Measurements from ENCODE around the gene CHCHD5. TPM values are rescaled to one million over a fixed set of nuclear protein-coding genes. Genes with fewer than 3 reads are reported as not detected.

The CHCHD5 gene
- total RNA-seq, 1 experiment from 2014 or later, result 33.2 TPM

DNA sequence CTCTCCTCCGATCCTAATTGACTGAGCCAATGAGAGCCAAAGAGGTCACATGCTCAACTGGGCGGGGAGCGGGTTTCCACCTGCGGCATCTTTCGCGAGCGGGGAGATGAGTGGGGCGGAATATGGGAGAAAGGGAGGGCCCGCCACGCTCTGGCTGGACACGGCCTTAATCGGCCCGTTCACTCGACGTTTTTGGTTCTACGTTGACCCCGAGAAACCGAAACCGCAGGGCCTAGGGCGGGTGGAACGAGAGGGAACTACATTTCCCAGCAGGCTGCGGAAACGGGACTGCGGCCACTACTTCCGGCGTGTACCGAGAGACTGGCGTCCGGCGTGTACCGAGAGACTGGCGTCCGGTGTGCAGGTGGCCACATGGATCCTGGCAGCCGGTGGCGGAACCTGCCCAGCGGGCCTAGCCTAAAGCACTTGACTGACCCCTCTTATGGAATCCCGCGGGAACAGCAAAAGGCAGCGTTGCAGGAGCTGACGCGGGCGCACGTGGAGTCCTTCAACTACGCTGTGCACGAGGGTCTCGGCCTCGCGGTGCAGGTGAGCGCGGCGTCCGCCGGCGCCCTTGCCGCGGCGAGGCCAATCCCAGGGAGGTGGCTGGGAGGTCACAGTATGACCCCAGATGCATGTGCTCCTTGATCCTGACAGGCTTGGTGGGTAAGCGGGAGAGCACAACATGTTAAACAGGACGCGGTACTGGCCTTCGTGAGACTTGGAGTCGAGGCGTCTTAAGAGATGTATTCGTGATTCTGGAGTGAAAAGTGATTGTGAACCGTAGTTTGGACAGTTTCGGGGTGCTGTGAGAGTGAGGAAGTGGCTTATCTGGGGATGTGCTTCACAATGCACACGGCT is 42.1 kb upstream of the CHCHD5 start, which contains the start of gene POLR1B:
TSS of gene POLR1B (plus strand) at position 343 of the 861 bp plus-strand sequence. CDS start at position 373, 30 bp downstream.
- no peaks in the 10 kb centered on the region for H3K9me3 Mint-ChIP-seq
- no peak within 1 kb of the TSS; the same call in 1 of the 2 replicates for H3K27ac Mint-ChIP-seq
- POLR2A ChIA-PET, result no interaction called here
- TF ChIP-seq, protein P1, sequence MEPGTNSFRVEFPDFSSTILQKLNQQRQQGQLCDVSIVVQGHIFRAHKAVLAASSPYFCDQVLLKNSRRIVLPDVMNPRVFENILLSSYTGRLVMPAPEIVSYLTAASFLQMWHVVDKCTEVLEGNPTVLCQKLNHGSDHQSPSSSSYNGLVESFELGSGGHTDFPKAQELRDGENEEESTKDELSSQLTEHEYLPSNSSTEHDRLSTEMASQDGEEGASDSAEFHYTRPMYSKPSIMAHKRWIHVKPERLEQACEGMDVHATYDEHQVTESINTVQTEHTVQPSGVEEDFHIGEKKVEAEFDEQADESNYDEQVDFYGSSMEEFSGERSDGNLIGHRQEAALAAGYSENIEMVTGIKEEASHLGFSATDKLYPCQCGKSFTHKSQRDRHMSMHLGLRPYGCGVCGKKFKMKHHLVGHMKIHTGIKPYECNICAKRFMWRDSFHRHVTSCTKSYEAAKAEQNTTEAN (CRISPR knock-in tag; IDR thresholded peaks at IDR 0.05), result no peak; the same call in 1 of the 2 replicates
- TF ChIP-seq FOXK1 (CRISPR knock-in tag; IDR thresholded peaks at IDR 0.05), result peak; percentile 84
- TF ChIP-seq, protein P2, sequence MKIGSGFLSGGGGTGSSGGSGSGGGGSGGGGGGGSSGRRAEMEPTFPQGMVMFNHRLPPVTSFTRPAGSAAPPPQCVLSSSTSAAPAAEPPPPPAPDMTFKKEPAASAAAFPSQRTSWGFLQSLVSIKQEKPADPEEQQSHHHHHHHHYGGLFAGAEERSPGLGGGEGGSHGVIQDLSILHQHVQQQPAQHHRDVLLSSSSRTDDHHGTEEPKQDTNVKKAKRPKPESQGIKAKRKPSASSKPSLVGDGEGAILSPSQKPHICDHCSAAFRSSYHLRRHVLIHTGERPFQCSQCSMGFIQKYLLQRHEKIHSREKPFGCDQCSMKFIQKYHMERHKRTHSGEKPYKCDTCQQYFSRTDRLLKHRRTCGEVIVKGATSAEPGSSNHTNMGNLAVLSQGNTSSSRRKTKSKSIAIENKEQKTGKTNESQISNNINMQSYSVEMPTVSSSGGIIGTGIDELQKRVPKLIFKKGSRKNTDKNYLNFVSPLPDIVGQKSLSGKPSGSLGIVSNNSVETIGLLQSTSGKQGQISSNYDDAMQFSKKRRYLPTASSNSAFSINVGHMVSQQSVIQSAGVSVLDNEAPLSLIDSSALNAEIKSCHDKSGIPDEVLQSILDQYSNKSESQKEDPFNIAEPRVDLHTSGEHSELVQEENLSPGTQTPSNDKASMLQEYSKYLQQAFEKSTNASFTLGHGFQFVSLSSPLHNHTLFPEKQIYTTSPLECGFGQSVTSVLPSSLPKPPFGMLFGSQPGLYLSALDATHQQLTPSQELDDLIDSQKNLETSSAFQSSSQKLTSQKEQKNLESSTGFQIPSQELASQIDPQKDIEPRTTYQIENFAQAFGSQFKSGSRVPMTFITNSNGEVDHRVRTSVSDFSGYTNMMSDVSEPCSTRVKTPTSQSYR (CRISPR knock-in tag; IDR thresholded peaks at IDR 0.05), result peak; percentile 85; the same call in 1 of the 2 replicates
- TF ChIP-seq ETV6 (CRISPR knock-in tag; IDR thresholded peaks at IDR 0.05), result peak; percentile 86; the same call in 1 of the 2 replicates
- peak; percentile 51; the same call in 1 of the 2 replicates for TF ChIP-seq ZBTB21 (CRISPR knock-in tag; IDR thresholded peaks at IDR 0.05; ENCODE audit: borderline replicate concordance)
- TF ChIP-seq ESRRA (CRISPR knock-in tag; IDR thresholded peaks at IDR 0.05; ENCODE audit: borderline replicate concordance), result peak; percentile 94
- TF ChIP-seq OVOL2 (CRISPR knock-in tag; IDR thresholded peaks at IDR 0.05; ENCODE audit: borderline replicate concordance), result no peak
- TF ChIP-seq ZNF232 (CRISPR knock-in tag; IDR thresholded peaks at IDR 0.05), result peak; percentile 89; the same call in 1 of the 2 replicates
- peak; percentile 92 for TF ChIP-seq GABPB1 (CRISPR knock-in tag; IDR thresholded peaks at IDR 0.05)
- TF ChIP-seq EMX1 (CRISPR knock-in tag; IDR thresholded peaks at IDR 0.05), result no peak
- TF ChIP-seq RELA (CRISPR knock-in tag; IDR thresholded peaks at IDR 0.05; ENCODE audit: borderline replicate concordance), result 0 out of 2 replicates have a peak, but pooled peaks have one; percentile 88
- TF ChIP-seq, protein P3, sequence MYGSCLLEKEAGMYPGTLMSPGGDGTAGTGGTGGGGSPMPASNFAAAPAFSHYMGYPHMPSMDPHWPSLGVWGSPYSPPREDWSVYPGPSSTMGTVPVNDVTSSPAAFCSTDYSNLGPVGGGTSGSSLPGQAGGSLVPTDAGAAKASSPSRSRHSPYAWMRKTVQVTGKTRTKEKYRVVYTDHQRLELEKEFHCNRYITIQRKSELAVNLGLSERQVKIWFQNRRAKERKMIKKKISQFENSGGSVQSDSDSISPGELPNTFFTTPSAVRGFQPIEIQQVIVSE (CRISPR knock-in tag; IDR thresholded peaks at IDR 0.05; ENCODE audit: borderline replicate concordance), result no peak
- TF ChIP-seq, protein P4, sequence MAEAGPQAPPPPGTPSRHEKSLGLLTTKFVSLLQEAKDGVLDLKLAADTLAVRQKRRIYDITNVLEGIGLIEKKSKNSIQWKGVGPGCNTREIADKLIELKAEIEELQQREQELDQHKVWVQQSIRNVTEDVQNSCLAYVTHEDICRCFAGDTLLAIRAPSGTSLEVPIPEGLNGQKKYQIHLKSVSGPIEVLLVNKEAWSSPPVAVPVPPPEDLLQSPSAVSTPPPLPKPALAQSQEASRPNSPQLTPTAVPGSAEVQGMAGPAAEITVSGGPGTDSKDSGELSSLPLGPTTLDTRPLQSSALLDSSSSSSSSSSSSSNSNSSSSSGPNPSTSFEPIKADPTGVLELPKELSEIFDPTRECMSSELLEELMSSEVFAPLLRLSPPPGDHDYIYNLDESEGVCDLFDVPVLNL (CRISPR knock-in tag; IDR thresholded peaks at IDR 0.05; ENCODE audit: borderline replicate concordance, low read depth), result no peak
- TF ChIP-seq ZNF671 (CRISPR knock-in tag; IDR thresholded peaks at IDR 0.05), result no peak
- TF ChIP-seq, protein P5, sequence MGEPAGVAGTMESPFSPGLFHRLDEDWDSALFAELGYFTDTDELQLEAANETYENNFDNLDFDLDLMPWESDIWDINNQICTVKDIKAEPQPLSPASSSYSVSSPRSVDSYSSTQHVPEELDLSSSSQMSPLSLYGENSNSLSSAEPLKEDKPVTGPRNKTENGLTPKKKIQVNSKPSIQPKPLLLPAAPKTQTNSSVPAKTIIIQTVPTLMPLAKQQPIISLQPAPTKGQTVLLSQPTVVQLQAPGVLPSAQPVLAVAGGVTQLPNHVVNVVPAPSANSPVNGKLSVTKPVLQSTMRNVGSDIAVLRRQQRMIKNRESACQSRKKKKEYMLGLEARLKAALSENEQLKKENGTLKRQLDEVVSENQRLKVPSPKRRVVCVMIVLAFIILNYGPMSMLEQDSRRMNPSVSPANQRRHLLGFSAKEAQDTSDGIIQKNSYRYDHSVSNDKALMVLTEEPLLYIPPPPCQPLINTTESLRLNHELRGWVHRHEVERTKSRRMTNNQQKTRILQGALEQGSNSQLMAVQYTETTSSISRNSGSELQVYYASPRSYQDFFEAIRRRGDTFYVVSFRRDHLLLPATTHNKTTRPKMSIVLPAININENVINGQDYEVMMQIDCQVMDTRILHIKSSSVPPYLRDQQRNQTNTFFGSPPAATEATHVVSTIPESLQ (CRISPR knock-in tag; IDR thresholded peaks at IDR 0.05), result 0 out of 2 replicates have a peak, but pooled peaks have one; percentile 80
- TF ChIP-seq NR3C1 (CRISPR knock-in tag; conservative IDR thresholded peaks at IDR 0.05; ENCODE audit: low read depth), result no peak
- peak; percentile 98; the same call in 1 of the 2 replicates for TF ChIP-seq KAT7 (CRISPR knock-in tag; IDR thresholded peaks at IDR 0.05; ENCODE audit: borderline replicate concordance)
- TF ChIP-seq, protein P6, sequence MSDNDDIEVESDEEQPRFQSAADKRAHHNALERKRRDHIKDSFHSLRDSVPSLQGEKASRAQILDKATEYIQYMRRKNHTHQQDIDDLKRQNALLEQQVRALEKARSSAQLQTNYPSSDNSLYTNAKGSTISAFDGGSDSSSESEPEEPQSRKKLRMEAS (CRISPR knock-in tag; IDR thresholded peaks at IDR 0.05), result peak; percentile 99
- TF ChIP-seq, protein P7, sequence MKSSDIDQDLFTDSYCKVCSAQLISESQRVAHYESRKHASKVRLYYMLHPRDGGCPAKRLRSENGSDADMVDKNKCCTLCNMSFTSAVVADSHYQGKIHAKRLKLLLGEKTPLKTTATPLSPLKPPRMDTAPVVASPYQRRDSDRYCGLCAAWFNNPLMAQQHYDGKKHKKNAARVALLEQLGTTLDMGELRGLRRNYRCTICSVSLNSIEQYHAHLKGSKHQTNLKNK (CRISPR knock-in tag; IDR thresholded peaks at IDR 0.05), result no peak
- TF ChIP-seq ZNF423 (CRISPR knock-in tag; IDR thresholded peaks at IDR 0.05), result no peak
- TF ChIP-seq, protein P8, sequence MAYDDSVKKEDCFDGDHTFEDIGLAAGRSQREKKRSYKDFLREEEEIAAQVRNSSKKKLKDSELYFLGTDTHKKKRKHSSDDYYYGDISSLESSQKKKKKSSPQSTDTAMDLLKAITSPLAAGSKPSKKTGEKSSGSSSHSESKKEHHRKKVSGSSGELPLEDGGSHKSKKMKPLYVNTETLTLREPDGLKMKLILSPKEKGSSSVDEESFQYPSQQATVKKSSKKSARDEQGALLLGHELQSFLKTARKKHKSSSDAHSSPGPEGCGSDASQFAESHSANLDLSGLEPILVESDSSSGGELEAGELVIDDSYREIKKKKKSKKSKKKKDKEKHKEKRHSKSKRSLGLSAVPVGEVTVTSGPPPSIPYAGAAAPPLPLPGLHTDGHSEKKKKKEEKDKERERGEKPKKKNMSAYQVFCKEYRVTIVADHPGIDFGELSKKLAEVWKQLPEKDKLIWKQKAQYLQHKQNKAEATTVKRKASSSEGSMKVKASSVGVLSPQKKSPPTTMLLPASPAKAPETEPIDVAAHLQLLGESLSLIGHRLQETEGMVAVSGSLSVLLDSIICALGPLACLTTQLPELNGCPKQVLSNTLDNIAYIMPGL (CRISPR knock-in tag; IDR thresholded peaks at IDR 0.05), result peak; percentile 85
- TF ChIP-seq SP1 (CRISPR knock-in tag; conservative IDR thresholded peaks at IDR 0.05), result peak; percentile 36

More for the DNA sequence above, 42.1 kb upstream of the CHCHD5 start, which contains the start of gene POLR1B:
- H3K27me3 Mint-ChIP-seq (ENCODE audit: low read depth), result 0 out of 2 replicates have a peak, but pooled peaks cover 4% of the 10 kb centered on the region
- ATAC-seq (peak; percentile 86), DNase-seq (ENCODE audit: low spot score) (peak; percentile 86)
- peaks cover 11% of the 10 kb centered on the region for H3K36me3 Mint-ChIP-seq
- CTCF ChIA-PET, result no interaction called here
- H3K4me3 Mint-ChIP-seq, result no peak within 1 kb of the TSS
- peaks cover 4% of the 10 kb centered on the region; the same call in 1 of the 2 replicates for H3K4me1 Mint-ChIP-seq

Data from WTC11 (cell line).